HepG2 (cell line): ENCODE results near the gene HSPA1L. TPM values are rescaled to one million over a fixed set of nuclear protein-coding genes. Genes with fewer than 3 reads are reported as not detected.

Experiments
- ATAC-seq: fragments of 200-7000 bp; cut with Tn5 transposase; 3 replicates; pipeline ENCODE4 v1.9.1; 2020; ENCODE audit warnings: mild to moderate bottlenecking, moderate library complexity
- BruUV-seq: library from RNA; stranded (reverse); fragments of 400-500 nt; replicated peaks from 2 replicates; lab custom pipeline; 2021; lab: Mats Ljungman, UMichigan
- CTCF ChIA-PET: fragments of 300-600 bp; formaldehyde crosslinking; extraction: SDS; loops from one replicate; lab custom pipeline; 2021; ENCODE audit warnings: low total read pairs, inconsistent platforms, low intra/inter-chr PET ratio; lab: Yijun Ruan, JAX
- POLR2A ChIA-PET: fragments of 350-600 bp; sonication (Branson Sonifier 250); formaldehyde crosslinking; loops from one replicate; lab custom pipeline; 2020; ENCODE audit warnings: antibody characterized with exemption, inconsistent platforms; lab: Yijun Ruan, JAX
- DNase-seq: peaks from one replicate; pipeline ENCODE4 v3.0.0-alpha.2; 2015; ENCODE audit warnings: low spot score
- FAIRE-seq: peaks from 3 replicates; lab custom pipeline; 2011; peaks lifted over from hg19 to GRCh38; lab: Jason Lieb, UNC
- H2AFZ ChIP-seq: one replicate; pipeline ENCODE4 v1.6.1; 2011; ENCODE audit warnings: low read length, inconsistent platforms
- H3K27ac ChIP-seq: fragments of 300-600 bp; 3 replicates; pipeline ENCODE4 v1.8.0; 2011; ENCODE audit warnings: mixed run types, mild to moderate bottlenecking, mixed read lengths, low read length, inconsistent platforms; ENCODE audit not compliant: insufficient read depth; ENCODE audit errors: extremely low read length
- H3K27me3 ChIP-seq, 2 experiments: fragments of 200-600 bp in 1 of 2; 2 replicates in 1 of 2; 3 replicates in 1 of 2; pipeline versions ENCODE4 v1.6.0 to v1.8.0; 2011; ENCODE audit warnings: low read length in 2 of 2, mild to moderate bottlenecking in 2 of 2, moderate library complexity in 2 of 2, inconsistent platforms in 1 of 2; ENCODE audit not compliant: insufficient read depth in 2 of 2, control insufficient read depth in 1 of 2
- H3K36me3 ChIP-seq, 2 experiments: fragments of 200-600 bp in 1 of 2; replicated peaks in 1 of 2; 2 replicates in 1 of 2; 3 replicates in 1 of 2; pipeline versions ENCODE4 v1.5.1 to v1.8.0; 2011; ENCODE audit warnings: low read length in 2 of 2, inconsistent platforms in 1 of 2; ENCODE audit not compliant: insufficient read depth in 2 of 2, control insufficient read depth in 1 of 2
- H3K4me1 ChIP-seq: 2 replicates; pipeline ENCODE4 v1.5.1; 2012; ENCODE audit warnings: low read length, inconsistent platforms; ENCODE audit not compliant: insufficient read depth
- H3K4me2 ChIP-seq: 2 replicates; pipeline ENCODE4 v1.6.0; 2011; ENCODE audit warnings: low read depth, low read length, inconsistent platforms
- H3K4me3 ChIP-seq, 3 experiments: fragments of 200-600 bp in 1 of 3; sonication (generic), shearing (Covaris generic) in 1 of 3; replicated peaks in 1 of 3; 2 replicates each; pipeline ENCODE4 v1.5.1; 2011 to 2016; ENCODE audit warnings: low read length in 3 of 3, inconsistent platforms in 2 of 3, low read depth in 2 of 3, mild to moderate bottlenecking in 2 of 3, control low read depth in 1 of 3, mixed read lengths in 1 of 3; ENCODE audit not compliant: insufficient read depth in 1 of 3
- H3K79me2 ChIP-seq: one replicate; pipeline ENCODE4 v1.6.1; 2011; ENCODE audit warnings: low read length, inconsistent platforms; ENCODE audit not compliant: insufficient read depth
- H3K9ac ChIP-seq: 2 replicates; pipeline ENCODE4 v1.6.0; 2011; ENCODE audit warnings: mild to moderate bottlenecking, low read depth, low read length, inconsistent platforms; ENCODE audit not compliant: insufficient read depth
- H3K9me3 ChIP-seq: 2 replicates; pipeline ENCODE4 v1.5.1; 2012; ENCODE audit warnings: mild to moderate bottlenecking, low read length
- H4K20me1 ChIP-seq: 2 replicates; pipeline ENCODE4 v1.6.0; 2011; ENCODE audit warnings: inconsistent platforms, mild to moderate bottlenecking, low read length, moderate library complexity; ENCODE audit not compliant: insufficient read depth
- ATF3 ChIP-seq: sonication (generic); formaldehyde crosslinking; IDR thresholded peaks from 2 replicates; pipeline ENCODE4 v1.4.0; 2020; ENCODE audit warnings: missing genetic modification reagents
- ELF1 ChIP-seq: sonication (generic); formaldehyde crosslinking; IDR thresholded peaks from 2 replicates; pipeline ENCODE4 v1.4.0; 2020; ENCODE audit warnings: missing genetic modification reagents
- GZF1 ChIP-seq: sonication (generic); formaldehyde crosslinking; IDR thresholded peaks from 2 replicates; pipeline ENCODE4 v1.5.1; 2020; ENCODE audit warnings: mild to moderate bottlenecking, missing genetic modification reagents
- HHEX ChIP-seq: IDR thresholded peaks from 2 replicates; pipeline ENCODE4 v1.6.1; 2016; ENCODE audit warnings: control low read depth
- HIC2 ChIP-seq: sonication (generic); formaldehyde crosslinking; IDR thresholded peaks from 2 replicates; pipeline ENCODE4 v1.9.0; 2022; ENCODE audit warnings: low read depth, missing genetic modification reagents
- ISL2 ChIP-seq: sonication (generic); formaldehyde crosslinking; IDR thresholded peaks from 2 replicates; pipeline ENCODE4 v1.5.0; 2020; ENCODE audit warnings: missing genetic modification reagents
- MXD1 ChIP-seq: sonication (generic); formaldehyde crosslinking; IDR thresholded peaks from 2 replicates; pipeline ENCODE4 v1.4.0; 2020; ENCODE audit warnings: mild to moderate bottlenecking, missing genetic modification reagents
- SNAPC2 ChIP-seq: sonication (generic); formaldehyde crosslinking; IDR thresholded peaks from 2 replicates; pipeline ENCODE4 v1.8.1; 2022; ENCODE audit warnings: mild to moderate bottlenecking, missing genetic modification reagents
- SNRNP70 ChIP-seq: fragments of 200-400 bp; formaldehyde crosslinking; IDR thresholded peaks from 2 replicates; pipeline ENCODE4 v1.6.1; 2017; ENCODE audit warnings: mild to moderate bottlenecking, low read depth, low read length, moderate library complexity
- ZNF691 ChIP-seq: sonication (generic); formaldehyde crosslinking; IDR thresholded peaks from 2 replicates; pipeline ENCODE4 v1.4.0; 2020; ENCODE audit warnings: missing genetic modification reagents, low read depth, mild to moderate bottlenecking, borderline replicate concordance
- ZNF850 ChIP-seq: sonication (generic); formaldehyde crosslinking; conservative IDR thresholded peaks from 2 replicates; pipeline ENCODE4 v1.9.0; 2021; ENCODE audit warnings: mild to moderate bottlenecking, missing genetic modification reagents
- WGBS: methylation state at CpG from one replicate; pipeline ENCODE4 v1.1.6; 2017; ENCODE audit warnings: low lambda C conversion rate; 5-methylcytosine and 5-hydroxymethylcytosine counted together
- in situ Hi-C: cut with HindIII; loops from 2 replicates; pipeline ENCODE4 v1.10.0; 2017; ENCODE audit warnings: low pct_unique_long_range_greater_than_20kb; ENCODE audit not compliant: extremely low pct_ligation_motif_present
- intact Hi-C: fragments of 100-400 bp; cut with micrococcal nuclease; formaldehyde crosslinking; loops from one replicate; pipeline ENCODE4 v1.10.0; 2022; ENCODE audit not compliant: unreplicated experiment
- polyA plus RNA-seq, 8 experiments: library from polyadenylated mRNA; depleted of rRNA in 3 of 8; stranded (reverse) in 7 of 8; unstranded in 1 of 8; fragments of >200 nt; fragmentation: Illumina TruSeq in 4 of 8; extraction: Trizol in 4 of 8; gene quantifications; 2 replicates each; pipeline versions ENCODE4 v1.2.1 to v1.2.3, GENCODE V29; 2011 to 2016; ENCODE audit warnings: low read depth in 4 of 8, missing spikeins in 1 of 8, mixed read lengths in 1 of 8; ENCODE audit not compliant: insufficient read depth in 1 of 8
- total RNA-seq, 5 experiments: library from RNA; depleted of rRNA; stranded (reverse); fragments of >200 nt; fragmentation: Illumina TruSeq; extraction: Trizol; gene quantifications; 2 replicates each; pipeline ENCODE4 v1.2.3, GENCODE V29; 2016; ENCODE audit warnings: low read depth in 1 of 5

HSPA1L gene
- total and polyA plus RNA-seq, 2 of the 13 experiments (the other 11 are each of a cell fraction or from before 2014, with no cell fraction given): 0.55 to 1.0 TPM

GRCh38 chr6:31792761-31793171 is 22.3 kb downstream of the HSPA1L start (continued):
- no peak for TF ChIP-seq ATF3 (CRISPR knock-in tag)
- TF ChIP-seq ELF1: no peak
- no peak for TF ChIP-seq ISL2 (CRISPR knock-in tag)
- TF ChIP-seq SNRNP70: no peak
- no peak for TF ChIP-seq GZF1 (CRISPR knock-in tag)

- no peak overlapping the region for H3K27ac ChIP-seq
- no peak overlapping the region for H3K4me2 ChIP-seq
- H3K4me1 ChIP-seq: peaks cover 25% of the 10 kb centered on the region
- H3K36me3 ChIP-seq: peaks cover 9 to 31% of the 10 kb centered on the region in 2 experiments
- H3K9ac ChIP-seq: no peak overlapping the region
- H2AFZ ChIP-seq: no peak overlapping the region
- H3K4me3 ChIP-seq: no peak overlapping the region
- no peaks in the 10 kb centered on the region; a peak in 1 of 5 replicates for H3K27me3 ChIP-seq
- no peak for FAIRE-seq
- ChIA-PET POLR2A (interaction anchor here (0.8 to 3.6 kb wide), 12 partner anchors 13 to 132 kb away, joined by 3 to 40 read pairs (median 8); partner anchors contain the start of genes C6orf47, CLIC1, EHMT2 and HSPA1A), CTCF (interaction anchor here (2.3 to 2.6 kb wide), 2 partner anchors 19 to 38 kb away, joined by 9 to 10 read pairs; no protein-coding TSS in a partner anchor)
- H3K9me3 ChIP-seq: no peaks in the 10 kb centered on the region
- in situ Hi-C loops (no loop called here), intact Hi-C loops (no loop called here)
- peaks cover 22% of the 10 kb centered on the region for H3K79me2 ChIP-seq
- no peak for TF ChIP-seq HIC2 (CRISPR knock-in tag)
- TF ChIP-seq SNAPC2 (CRISPR knock-in tag): no peak
- TF ChIP-seq ZNF850 (CRISPR knock-in tag): no peak
- TF ChIP-seq HHEX: no peak
- no peak for TF ChIP-seq ZNF691 (CRISPR knock-in tag)
- no peak for TF ChIP-seq MXD1 (CRISPR knock-in tag)
- ATAC-seq: no peak
- no peaks in the 10 kb centered on the region for H4K20me1 ChIP-seq
- DNase-seq: no peak
- no TSS peak for BruUV-seq
- WGBS: 96% methylated on average over 3 of the region's 3 CpGs
Observed at GRCh38 chr6:31792090-31792374, 23.1 kb downstream of the HSPA1L start.
